Measurements from ENCODE around the gene TLCD5. TPM values are rescaled to one million over a fixed set of nuclear protein-coding genes. Genes with fewer than 3 reads are reported as not detected.

TLCD5 gene
- total RNA-seq, 1 experiment from 2014 or later = 14.8 TPM

DNA sequence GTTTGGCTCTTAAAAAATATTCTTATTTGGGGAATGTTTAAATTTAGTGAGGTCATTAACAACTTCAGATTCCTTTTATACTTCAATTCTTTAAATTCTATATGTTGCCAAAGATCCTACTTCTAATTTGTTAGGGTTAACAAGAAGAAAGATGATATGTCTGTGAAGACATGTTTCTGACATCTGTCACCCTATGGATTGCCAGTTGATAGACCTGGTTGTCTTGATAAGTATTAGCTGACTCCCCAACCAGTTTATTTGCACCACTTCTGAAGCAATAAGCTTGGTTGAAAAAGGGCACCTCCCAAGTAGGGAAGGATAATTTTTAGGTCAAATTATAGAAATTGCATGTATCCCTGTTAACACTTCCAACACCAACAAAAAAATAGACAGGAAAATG is 40.4 kb downstream of the TLCD5 start:
- in situ Hi-C loops (cut with HindIII; ENCODE audit: low sequenced_read_pairs) = no loop called here
- no peak for DNase-seq (ENCODE audit: low spot score)

GRCh38 chr11:120372296-120372695 is 47.2 kb downstream of the TLCD5 start:
- no peak for DNase-seq (ENCODE audit: low spot score)
- in situ Hi-C loops (cut with HindIII; ENCODE audit: low sequenced_read_pairs) = no loop called here

DNA sequence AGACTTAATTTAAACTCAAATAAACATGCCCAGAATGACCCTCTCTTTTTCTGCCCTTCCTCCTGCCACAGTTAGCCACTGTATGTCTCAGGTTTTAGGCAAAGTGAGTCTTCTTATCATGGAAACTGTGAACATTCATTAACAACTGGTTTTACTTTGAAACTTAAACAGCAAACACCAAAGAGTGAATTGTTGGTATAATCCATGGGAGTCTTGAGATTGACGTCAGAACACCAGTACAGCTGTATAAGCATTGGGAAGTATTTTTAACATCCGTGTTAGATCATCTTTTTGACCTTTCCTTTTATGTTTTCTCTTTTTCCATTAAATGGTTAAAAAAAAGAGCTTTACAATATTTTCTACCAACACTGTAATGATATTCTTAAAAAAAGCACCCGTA is 50.0 kb downstream of the TLCD5 start:
- DNase-seq (ENCODE audit: low spot score) = no peak

GRCh38 chr11:120376547-120377182 is 51.6 kb downstream of the TLCD5 start:
- in situ Hi-C loops (cut with HindIII; ENCODE audit: low sequenced_read_pairs) = no loop called here

More for the DNA sequence above, 50.0 kb downstream of the TLCD5 start:
- in situ Hi-C loops (cut with HindIII; ENCODE audit: low sequenced_read_pairs) = no loop called here

GRCh38 chr11:120378474-120378873 is 53.4 kb downstream of the TLCD5 start:
- in situ Hi-C loops (cut with HindIII; ENCODE audit: low sequenced_read_pairs) = no loop called here
- no peak for DNase-seq (ENCODE audit: low spot score)

More at GRCh38 chr11:120376547-120377182, 51.6 kb downstream of the TLCD5 start:
- no peak for DNase-seq (ENCODE audit: low spot score)

DNA sequence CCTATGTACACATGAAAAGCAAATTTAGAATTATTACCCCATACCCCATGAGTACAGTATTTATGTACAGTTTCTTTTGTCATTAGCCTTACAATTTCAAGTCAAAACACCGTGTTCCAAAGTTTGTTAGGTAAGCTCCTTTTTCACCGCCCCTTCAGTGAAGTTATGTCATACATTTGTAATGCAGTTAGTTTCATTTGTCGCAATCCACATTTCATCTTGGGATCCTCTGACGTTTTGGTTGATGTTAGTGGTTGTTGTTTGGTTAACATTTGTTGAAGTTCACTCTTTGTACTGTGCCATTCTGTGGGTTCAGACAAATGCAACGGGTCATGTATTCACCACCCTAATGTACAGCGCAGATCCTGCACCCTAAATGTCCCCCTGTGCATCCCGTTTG is 56.3 kb downstream of the TLCD5 start:
- in situ Hi-C loops (cut with HindIII; ENCODE audit: low sequenced_read_pairs) = no loop called here
- DNase-seq (ENCODE audit: low spot score) = no peak

Other genes starting within 250 kb of the TLCD5 start
- gene TRIM29, start 187.2 kb upstream of the TLCD5 start, total RNA-seq (2014; rRNA removed; shearing (Covaris generic)) = not detected in 2 replicates
- gene OAF, start 114.3 kb upstream of the TLCD5 start, total RNA-seq (2014; rRNA removed; shearing (Covaris generic)) = 13.8 and 18.3 TPM in 2 replicates
- gene POU2F3, start 85.2 kb upstream of the TLCD5 start, total RNA-seq (2014; rRNA removed; shearing (Covaris generic)) = not detected in 2 replicates
- 27.5 TPM in 2 replicates for gene ARHGEF12, start 11.1 kb downstream of the TLCD5 start, total RNA-seq (2014; rRNA removed; shearing (Covaris generic))
- gene GRIK4, start 186.4 kb downstream of the TLCD5 start, total RNA-seq (2014; rRNA removed; shearing (Covaris generic)) = 0.37 and 0.51 TPM in 2 replicates